C1 segment of cervical spinal cord (tissue), 14 donors: ENCODE data around the gene CBLIF.
"Not testable (repeated sequence)": the region's sequence is repeated elsewhere in the genome, so short reads cannot be mapped to it uniquely, and the experiment has no call there.

ENCODE experiments used
- DNase-seq, 14 donors: peaks; one replicate each; lab custom pipeline; 2025; lab: John Stamatoyannopoulos, UW

Gene CBLIF

DNA sequence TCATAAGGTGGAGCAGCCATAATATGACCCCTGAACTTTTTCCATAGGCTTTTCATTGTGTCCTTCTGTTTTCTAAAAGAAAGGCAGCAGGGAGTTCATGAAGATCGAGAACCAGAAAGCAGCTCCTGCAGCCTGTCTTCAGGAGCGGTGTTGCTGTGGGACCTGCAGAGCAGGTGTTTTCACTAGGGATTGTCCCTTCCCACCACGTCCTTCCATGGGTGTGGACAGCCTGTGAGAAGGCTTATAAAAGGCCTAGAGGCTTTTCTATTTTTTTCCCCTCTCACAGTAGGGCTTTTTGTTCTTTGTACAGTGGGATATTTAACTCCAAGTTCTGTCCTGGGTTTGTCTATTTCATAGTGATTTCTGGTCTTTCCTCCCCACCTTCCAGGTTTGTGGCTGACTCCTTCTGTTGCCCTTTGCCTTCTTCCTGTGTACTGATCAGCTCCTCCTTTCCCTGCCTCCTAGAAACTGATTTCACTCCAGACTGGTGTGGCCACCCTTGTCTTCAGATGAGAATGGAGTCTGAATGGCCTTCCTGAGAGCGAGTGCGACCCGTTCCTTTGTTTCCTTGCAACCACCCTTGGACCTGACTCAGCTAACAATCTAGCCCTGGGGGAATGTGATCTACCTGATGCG lies 44.8 kb downstream of the CBLIF start:
- DNase-seq = no peak

DNA sequence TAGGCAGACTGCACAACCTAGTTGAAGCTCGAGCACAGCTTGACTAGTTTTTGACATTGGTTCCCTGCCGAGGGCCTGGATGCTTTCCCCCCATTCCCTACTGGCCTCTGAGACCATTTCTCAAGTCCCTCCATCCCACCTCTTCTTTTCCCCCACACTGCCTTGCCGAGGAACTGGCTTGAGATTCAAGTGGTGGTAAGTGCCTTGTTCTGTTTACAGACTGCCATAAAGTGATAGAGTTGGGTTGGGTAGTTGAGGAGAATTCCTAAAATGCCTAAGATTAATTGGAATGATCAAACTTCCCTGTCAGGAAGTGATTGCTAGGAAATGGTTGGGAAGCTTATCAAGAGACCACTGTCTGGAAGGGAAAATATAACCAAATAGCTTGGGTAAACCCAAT lies 50.9 kb downstream of the CBLIF start:
- DNase-seq = no peak

- no peak for DNase-seq
These were observed 52.8 kb downstream of the CBLIF start for GRCh38 chr11:59792507-59792906.

DNA sequence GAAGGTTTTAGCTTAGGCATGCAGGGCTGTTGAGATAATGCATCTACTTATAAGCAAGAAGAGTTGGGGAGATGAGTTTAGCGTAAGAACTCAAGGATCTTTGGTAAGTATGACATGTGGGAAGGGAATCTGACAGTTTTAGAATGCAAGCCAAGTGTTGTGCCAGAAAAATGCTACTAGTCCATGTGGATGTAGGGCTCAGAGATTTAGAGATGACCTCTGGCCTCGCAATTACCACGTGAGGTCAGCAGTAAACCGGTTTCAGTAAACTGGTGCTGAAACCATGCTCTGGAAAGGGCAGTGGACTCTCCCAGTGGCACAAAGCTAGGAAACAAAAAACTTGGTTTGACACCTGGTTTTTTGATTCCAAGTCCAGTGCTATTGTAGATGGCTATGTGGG lies 53.7 kb downstream of the CBLIF start:
- DNase-seq = no peak

GRCh38 chr11:59787816-59788215 lies 57.5 kb downstream of the CBLIF start:
- DNase-seq = no peak

DNA sequence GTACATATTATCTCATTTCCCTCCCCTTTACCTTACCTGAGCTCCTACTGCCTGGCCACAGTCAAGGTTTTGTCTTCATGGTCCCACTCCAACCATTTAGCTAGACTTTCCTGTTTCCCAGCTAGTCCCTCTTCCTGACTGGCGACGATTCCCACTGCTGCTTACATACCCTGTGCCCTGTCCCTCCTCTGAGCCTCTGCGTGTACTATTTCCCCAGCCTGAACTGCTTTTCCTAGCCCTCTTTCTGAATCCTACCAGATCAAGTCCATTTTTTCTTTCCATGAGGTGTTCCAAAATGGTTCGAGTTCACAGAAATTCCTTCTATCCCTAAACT lies 58.1 kb downstream of the CBLIF start:
- no peak for DNase-seq

DNA sequence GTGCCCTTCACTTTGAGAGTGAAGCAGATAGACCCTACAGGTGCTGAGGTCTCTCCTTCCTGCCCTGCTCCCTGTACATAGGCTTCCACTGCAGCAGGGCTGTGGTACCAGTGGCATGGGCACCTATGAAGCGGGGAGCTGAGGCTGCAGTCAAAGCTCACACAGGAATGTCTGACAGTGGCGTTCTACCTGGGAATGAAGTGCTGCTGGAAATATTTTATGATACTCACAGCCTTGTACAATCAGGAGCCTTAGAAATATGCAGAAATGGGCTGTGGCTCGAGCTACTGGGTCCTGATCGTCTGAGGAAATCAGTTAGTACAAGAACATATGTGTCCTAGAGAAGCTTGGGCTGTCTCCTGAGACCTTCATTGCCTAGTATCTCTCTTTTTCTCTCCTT lies 59.5 kb downstream of the CBLIF start:
- no peak for DNase-seq

- not testable (repeated sequence) for DNase-seq
These were observed 60.9 kb downstream of the CBLIF start for GRCh38 chr11:59784441-59784840.

DNA sequence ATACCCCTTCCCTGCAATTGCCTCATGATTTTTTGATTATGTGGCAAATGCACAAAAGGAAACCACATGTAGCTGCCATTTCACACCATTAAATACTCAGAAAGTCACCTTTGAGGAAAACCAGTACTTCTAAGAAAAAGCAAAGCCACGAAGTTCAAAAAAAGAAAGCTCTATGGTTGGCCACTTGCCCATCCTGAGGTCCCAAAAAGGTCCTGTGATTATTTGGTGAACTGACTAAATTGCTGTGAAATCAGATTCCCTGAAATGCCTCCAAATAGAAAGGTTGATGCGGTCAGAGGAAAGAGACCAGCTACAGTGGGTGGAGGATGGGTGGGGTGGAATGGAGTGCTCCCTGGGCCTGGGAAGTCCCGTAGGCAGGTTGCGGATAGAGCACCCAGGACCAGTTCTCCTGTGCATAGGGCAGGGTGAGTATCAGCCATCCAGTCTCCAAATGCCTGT lies 61.6 kb downstream of the CBLIF start:
- no peak for DNase-seq

- no peak for DNase-seq
These were observed 63.2 kb downstream of the CBLIF start for GRCh38 chr11:59782080-59782479.

GRCh38 chr11:59779487-59779886 lies 65.8 kb downstream of the CBLIF start:
- no peak for DNase-seq
